ENCODE data around the gene AUP1.
A peak's percentile ranks its signal among the peaks of the same experiment; 100 is the strongest.
"Not testable (repeated sequence)": the region's sequence is repeated elsewhere in the genome, so short reads cannot be mapped to it uniquely, and the experiment has no call there.

Gene AUP1, protein sequence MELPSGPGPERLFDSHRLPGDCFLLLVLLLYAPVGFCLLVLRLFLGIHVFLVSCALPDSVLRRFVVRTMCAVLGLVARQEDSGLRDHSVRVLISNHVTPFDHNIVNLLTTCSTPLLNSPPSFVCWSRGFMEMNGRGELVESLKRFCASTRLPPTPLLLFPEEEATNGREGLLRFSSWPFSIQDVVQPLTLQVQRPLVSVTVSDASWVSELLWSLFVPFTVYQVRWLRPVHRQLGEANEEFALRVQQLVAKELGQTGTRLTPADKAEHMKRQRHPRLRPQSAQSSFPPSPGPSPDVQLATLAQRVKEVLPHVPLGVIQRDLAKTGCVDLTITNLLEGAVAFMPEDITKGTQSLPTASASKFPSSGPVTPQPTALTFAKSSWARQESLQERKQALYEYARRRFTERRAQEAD

DNA sequence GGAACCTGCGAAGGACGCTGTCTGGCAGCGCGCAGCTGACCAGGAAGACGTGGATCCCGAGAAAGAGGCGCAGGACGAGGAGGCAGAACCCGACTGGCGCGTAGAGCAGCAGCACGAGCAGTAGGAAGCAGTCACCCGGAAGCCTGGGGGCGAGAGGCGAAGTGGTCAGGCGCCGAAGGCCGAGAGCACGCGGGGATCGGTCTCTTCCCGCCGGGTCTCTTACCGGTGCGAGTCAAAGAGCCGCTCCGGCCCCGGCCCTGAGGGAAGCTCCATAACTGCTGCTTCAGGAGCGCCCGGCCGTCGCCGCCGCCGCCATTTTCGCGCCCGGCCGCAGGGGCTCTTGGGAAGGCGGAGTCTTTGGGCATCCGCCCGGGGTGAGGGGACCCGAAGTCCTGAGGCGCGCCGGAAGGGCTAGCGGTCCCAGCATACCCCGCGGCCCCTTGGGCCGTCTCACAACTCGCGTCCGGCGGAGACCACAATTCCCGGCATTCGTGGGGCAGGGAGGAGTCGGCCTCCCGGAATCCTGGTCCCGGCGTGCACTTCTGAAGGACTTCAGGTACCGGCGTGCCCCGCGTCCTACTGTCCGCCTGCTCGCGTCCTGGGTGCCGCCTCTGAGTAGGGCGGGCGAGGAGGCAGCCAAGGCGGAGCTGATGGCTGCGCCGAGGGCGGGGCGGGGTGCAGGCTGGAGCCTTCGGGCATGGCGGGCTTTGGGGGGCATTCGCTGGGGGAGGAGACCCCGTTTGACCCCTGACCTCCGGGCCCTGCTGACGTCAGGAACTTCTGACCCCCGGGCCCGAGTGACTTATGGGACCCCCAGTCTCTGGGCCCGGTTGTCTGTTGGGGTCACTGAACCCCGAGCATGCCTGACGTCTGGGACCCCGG lies at the start of gene AUP1, which contains the start of gene HTRA2:
TSS of gene AUP1 (minus strand) at position 350 of the 882 bp plus-strand sequence. CDS start at position 273, 77 bp downstream.
TSS of gene HTRA2 (plus strand) at position 577 of the 882 bp plus-strand sequence. CDS start at position 651, 74 bp downstream.
- DNase-seq (ENCODE audit: low spot score) = peak; percentile 100

DNA sequence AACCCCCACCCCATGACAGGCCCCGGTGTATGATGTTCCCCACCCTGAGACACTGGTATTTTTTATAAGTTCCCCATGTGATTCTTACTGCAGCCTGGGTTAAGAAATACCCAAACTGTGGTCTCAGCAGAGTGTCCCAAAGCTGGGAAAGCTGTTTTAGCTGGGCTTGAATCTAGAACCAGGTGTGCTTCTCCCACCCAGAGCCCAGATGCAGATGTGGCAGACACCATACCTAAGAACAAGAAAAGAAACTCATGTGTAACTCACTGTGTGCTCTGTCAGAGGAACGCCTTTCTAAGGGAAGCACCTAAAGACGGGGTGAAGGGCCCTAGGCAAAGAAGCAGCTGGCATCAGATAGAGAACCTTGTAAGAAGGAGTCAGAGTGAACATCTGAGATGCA lies 48.9 kb upstream of the AUP1 start:
- no peak for DNase-seq (ENCODE audit: low spot score)

DNA sequence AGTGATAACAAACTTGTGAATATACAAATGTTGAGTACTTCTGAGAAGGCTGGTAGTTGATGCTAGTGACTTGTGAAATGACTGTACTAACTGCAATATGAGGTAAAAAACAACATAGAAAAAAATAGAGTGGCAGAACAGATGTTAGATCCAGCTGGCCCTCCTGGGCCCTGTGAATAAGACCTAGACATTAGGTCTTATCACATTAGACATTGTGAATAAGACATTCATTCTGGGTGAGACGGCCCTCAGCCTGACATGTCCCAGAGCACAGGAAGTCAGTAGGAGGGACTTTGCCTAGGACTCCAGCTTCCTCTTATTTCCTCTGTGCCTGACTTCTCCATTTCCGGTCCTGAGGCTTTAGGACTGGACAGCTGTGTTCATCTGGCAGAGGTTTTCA lies 47.9 kb upstream of the AUP1 start:
- DNase-seq (ENCODE audit: low spot score) = no peak

DNA sequence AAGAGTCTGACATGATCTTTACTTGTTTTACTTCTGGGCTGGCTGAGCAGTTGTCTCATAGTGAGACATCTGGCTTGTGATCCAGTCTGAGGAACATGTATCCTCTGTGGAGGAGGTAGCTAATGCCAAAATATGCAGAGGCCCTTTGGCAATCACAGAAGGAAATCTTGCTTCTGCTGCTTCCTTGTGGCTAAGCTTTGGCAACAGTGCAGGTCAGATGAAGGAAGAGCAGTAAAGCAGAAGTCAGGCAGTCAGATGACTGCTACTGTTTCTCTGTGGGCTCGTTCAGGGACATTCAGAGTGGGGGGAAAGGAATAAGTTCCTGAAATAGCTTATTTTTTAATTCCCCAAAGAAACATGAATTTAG lies 47.3 kb upstream of the AUP1 start:
- DNase-seq (ENCODE audit: low spot score) = no peak

DNA sequence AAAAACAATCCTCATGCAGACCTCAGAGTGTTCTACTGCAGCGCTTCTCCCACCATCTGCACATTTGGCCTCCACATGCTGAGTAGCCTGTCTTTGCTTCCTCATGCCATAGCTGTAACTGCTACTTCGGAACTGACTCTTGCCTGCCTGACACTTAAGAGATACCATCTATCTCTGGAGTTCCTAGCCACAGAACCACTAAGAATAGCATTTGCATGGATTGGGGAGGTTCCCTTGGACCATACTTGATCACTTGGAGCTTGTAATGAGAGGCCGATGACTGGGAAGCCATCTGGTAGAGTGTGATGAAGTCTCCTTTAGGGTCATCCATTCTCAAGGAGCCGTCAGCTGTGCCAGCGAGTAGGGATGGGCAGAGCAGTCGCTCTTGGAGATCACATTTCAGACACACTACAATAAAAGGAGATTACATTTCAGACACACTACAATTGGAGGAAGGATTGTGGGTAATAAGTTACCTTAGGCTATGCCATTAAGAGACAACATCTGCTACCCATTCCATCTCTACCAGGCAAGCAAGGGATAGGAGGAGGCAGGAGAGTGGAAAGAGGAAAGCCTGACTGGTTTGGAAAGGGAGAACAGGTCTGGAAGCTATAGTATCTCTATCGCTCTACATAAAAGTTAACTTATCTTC lies 46.8 kb upstream of the AUP1 start:
- DNase-seq (ENCODE audit: low spot score) = no peak

DNA sequence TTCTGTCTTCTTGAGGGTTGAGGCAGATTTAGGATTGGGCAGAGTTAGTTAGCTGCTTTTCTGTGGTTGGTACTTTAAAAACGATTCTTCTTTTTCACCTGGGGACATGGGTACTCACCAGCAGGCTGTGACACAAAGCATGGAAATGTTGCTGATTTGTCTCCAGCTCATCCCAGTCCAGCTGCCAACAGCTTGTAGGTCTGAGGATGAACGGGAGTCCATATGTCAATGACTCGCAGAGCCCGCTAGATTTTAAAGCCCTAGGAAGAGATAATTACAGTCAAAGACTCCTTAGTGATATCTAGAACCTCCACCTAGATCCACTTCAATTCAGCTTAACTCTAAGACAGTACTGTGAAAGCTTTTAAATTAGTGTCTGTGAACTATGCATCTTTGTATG lies 45.8 kb upstream of the AUP1 start:
- no peak for DNase-seq (ENCODE audit: low spot score)

DNA sequence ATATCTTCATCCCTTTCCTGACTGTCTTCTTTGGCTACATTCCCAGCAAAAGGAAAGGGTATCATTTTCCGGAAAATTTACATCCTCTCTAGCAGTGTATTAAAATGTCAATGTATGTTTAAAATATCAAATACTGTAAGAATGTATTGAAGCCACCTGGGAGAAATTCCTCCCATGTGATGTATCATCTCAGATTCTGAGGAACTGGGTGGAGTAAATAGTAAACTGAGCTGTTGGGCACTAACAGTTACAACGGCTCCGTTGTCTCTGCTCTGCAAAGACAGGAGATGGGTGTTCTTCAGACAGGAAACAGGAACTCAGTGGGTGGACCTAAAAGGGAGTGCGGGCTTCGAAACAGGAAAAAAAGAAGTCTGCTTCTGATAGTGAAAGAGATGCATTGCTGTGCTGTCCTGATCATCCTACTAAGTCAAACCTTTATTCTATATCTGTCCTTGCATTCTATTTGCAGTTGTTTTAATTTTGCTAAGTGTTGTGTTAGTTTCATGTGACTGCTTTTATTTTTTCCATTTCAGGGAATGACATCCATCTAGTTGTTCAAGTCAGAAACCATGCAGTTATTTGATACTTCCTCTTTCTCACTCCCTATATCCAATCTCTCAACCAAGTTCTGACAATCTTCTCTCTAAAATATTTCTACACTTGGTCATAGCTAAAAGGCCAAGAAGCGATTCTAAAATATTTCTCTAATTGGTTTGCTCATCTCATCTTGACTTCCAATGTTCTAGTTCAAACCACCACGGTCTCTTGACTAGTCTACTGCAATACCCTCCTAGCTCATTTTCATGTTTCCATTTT lies 44.4 kb upstream of the AUP1 start:
- peak; percentile 30 for DNase-seq (ENCODE audit: low spot score)

DNA sequence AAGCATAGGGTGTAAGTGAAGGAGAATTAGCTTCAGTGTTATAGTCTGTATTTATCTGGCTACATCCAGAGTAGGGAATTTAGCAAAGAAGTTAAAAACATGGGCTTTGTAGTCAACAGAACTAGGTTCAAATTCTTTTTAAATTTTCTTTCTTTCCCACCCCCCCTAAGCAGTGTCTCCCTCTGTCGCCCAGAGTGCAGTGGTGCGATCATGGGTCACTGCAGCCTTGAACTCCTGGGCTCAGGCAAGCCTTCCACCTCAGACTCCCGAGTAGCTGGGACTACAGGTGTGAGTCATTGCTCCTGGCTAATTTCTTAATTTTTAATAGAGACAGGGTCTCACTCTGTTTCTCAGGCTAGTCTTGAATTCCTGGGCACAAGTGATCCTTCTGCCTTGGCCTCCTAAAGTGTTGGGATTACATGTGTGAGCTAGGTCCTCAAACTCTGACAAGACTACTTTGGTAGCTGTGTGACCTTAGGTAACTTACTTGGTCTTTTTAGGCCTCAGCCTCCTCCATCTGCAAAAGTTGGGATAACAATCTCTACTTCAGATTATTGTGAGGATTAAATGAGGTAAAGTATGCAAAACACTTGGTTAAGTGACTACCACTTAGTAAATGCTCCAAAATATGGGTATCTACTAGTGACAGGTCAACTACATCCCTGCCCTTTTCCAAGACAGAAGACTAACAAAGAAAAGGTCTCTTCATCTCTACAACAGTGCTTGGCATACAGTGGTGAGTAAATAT lies 42.8 kb upstream of the AUP1 start:
- peak; percentile 38 for DNase-seq (ENCODE audit: low spot score)

DNA sequence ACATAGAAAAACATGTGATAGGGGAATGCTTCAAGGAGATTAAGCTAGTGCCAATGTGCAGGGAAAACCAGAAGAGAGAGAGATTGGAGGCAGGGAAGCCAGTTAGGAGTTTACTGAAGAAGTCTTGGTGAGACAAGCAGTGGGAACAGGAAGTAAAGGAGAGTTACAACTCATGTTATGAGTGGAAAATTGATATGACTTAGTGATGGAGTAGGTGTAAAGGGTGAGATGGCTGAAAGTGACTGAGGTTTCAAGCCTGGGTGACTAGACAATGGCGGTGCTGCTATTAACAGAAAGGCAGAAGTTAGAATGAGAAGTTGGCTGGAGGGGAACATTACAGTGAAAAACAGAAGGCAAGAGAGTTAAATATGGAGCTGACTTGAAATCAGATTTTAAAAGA lies 41.6 kb upstream of the AUP1 start:
- DNase-seq (ENCODE audit: low spot score) = no peak

DNA sequence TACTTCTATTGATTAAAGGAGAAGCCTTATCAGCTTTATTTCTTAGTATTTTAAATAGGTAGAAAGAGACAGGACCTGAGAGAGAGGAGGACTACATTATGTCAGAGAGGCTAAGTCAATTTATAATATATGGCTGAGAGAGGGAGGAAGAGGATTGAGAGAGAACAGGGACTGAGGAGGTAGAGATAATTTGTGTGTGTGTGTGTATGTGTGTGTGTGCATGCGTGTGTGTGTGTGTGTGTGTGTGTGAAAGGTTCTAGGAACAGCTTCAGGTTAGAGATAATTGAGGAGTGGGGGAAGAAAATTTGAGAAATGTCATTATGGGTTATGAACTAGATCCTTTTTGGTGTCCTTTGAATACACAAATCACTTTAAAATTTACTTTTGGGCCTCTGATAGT lies 40.2 kb upstream of the AUP1 start:
- DNase-seq (ENCODE audit: low spot score) = no peak

DNA sequence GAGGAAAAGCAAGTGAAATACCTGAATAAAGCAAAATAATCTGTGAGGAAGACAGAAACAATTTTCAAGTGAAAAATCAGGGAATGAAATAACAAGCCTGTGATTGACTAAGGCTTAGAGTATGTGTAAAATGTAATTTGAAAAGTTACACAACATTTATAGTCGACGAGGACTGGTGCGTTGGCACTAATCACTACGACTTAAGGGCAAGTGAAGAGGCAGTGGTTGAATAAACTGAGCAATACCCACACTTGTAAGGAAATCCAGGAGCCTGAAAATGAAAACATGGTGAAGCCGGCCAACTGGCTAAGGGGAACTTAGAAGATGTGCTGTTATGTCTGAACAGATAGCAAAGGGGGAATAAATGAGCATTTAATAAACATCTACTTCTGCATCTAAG lies 38.4 kb upstream of the AUP1 start:
- DNase-seq (ENCODE audit: low spot score) = no peak

DNA sequence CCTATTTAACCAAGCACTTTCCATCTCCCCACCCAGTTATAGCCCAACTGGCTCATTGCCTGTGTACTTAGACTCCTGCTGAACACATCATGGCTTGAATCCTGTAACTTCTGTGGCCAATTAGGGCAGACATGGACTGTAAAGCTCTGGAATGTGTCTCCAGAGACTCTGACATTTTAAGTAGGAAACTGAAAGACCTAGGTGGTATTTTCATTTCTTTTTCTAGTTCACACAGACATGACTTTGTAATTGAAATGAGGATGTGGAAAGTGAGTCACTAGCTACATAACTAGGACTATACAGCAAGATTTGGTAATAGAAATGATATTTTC lies 37.2 kb upstream of the AUP1 start:
- DNase-seq (ENCODE audit: low spot score) = peak; percentile 76

DNA sequence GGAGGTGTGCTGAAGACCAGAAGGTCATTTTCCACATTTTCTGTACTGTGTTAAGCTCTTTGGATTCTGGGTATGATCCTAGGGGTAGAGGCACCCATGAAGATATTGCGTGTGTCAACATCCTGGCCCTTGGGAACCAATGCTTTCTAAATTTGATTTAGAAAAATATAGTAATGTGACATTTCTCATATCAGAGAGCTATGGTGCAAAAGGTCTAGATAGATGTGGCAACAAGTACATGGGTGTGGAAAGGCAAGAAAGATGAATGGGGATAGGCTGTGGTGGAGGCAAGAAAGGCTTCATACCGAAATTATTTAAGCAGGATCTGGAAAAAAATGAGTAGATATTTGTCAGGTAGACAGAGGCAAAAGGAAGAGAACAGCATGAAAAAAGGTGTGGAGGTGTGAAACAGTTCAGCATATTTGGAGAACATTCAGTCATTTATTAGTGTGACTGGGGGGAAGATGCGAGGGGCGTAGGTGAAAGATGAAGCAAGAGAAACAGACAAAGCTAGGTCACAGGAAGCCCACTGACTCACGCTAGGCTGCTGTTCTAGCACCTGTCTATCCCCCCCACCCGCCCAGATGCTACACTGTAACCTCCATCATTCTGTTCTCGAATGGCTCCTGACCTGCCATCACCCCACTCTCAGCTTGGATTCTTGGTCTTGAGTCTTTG lies 36.7 kb upstream of the AUP1 start:
- DNase-seq (ENCODE audit: low spot score) = no peak

DNA sequence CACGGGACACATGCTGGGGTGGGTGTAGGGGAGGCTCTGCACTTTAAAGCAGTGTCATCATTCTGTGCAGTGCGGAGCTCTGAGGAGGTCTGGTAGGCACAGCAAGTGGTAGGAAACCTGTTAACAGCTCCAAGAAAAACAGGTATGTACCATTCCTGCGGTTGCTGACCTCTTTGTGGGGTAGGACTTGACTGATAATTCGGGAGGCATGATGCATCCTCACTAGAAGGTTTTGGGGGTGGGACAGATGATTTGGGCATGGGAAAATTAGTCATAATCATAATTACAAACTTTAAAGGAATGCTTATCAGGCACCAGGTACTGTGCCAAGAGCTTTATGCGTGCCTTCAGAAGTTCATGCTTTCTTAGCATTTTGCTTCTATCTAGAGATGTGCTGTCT lies 34.7 kb upstream of the AUP1 start:
- no peak for DNase-seq (ENCODE audit: low spot score)

DNA sequence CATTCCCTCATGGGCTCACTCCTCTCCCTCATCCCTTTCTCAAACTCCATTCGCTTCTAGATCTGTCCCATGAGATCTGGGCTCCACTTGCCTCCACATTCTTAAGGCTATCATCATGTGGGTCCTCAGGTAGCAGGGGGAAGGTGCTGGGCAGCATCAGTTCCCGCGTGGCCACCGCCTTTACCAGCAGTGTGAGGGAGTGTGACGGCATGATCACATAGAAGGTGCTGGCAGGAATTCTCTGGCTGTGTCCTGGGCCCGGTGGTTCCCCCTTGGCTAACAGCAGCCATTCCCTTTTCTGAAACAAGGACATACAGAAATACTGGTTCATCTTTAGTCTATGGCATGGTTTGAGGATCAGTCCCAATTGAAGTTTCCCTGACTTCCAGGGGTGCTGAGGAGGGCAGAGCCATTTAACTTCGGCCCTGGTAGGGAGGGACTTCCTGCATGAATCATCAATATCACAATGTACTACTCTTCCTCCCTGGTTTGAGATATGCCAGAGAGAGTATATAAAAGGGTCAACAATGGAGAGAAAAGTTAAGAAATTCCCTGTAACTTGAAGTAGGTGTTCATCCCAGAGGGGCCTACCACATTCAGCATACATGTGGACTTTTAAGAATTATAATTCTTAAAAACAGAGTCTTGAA lies 32.7 kb upstream of the AUP1 start:
- no peak for DNase-seq (ENCODE audit: low spot score)

DNA sequence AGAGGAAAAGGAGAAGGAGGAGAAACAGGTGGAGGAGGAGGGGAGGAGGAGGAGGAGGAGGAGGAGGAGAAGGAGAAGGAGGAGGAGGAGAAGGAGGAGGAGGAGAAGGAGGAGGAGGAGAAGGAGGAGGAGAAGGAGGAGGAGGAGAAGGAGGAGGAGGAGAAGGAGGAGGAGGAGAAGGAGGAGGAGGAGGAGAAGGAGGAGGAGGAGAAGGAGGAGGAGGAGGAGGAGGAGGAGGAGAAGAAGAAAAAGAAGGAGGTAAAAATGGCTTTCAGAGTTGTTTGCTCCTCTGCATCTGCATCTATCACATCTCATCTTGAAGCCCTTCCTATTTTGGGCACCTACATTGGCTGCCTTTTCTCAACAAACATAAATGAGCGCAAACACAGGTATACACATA lies 31.5 kb upstream of the AUP1 start:
- not testable (repeated sequence) for DNase-seq (ENCODE audit: low spot score)

DNA sequence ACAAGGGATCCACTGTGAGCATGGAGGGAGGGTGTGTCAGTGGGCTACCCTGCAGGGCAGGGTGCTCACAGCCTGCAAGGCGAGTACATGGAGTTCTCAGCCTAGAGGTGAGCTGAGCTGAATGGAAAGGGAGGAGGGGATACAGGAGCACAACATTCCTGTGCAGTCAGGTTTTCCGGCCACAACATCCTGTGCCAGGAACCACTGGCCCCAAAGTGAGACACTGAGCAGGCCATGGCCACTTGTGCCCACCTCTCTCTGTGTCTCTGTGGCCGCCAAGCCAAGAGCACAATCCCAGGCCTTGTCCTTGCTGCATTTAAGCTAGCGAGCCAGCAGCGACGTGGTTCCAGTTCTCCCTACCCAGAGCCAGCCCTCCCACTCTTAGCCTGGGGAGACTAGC lies 31.1 kb upstream of the AUP1 start:
- DNase-seq (ENCODE audit: low spot score) = peak; percentile 71

DNA sequence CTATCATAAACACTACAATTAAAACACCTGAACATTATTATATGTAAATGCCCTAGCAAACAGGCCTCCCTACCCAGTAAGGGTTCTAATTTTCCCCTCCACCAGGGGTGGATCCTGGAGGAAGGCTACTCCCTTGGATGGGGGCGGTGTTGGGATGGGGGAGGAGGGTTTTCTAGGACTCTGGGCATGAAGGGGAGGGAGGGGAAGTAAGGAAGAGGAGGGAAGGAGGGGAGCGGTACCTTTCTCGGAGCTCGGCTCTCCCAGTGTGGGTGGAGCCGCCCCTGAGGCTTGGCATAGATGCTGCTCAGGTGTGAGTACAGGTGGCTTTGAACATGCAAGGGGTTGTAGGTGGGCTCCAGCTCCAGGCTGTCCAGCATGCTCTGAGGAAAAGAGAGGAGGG lies 30.4 kb upstream of the AUP1 start:
- DNase-seq (ENCODE audit: low spot score) = no peak

DNA sequence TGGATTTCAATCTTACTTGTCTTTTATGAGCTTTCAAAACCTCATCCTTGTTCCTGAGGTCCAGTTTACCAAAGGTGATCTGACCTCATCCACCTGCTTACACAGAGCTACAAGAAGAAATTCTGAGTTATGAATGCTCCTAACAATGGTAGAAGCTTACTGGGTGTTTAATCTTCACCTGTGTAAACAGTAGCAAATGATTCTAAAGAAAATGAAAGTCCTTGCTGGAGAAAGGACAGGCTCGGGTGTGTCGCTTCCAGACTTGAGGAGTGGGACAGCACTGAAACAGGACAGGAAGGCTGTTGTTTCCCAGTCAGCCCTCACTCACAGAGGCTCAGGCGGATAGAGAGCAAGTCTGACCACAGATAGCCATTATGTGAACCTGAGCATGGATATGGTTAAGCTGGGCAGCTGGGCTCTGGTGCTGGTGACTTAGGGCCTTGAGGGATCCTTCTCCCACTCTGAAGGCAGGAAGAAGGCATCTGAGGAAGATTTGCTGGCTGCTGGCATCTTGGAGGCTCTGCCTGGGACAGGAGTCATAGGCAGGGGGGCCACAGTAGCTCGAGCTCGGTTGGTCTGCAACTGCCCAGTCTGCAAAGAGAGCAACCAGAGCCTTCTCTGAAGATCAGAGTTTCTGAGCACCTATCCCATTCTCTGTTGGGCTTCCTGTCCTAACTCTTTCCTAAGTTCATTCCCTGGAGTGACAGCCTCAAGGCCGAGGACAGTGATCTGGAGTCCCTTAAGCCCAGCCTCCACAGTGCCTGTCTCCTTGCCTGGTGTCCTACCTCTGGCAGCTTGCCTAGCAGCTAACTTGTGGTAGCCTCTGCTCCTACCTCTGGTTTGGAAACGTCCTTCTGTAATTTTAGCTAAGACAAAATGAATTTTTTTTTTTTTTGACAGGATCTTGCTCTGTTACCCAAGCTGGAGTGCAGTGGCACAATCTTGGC lies 29.1 kb upstream of the AUP1 start:
- no peak for DNase-seq (ENCODE audit: low spot score)

All from kidney tubule cell (primary cell).